Mesenchymal stem cell (in vitro differentiated cells and primary cell): ENCODE measurements around the gene MGAT3.
"Not testable (repeated sequence)": the region's sequence is repeated elsewhere in the genome, so short reads cannot be mapped to it uniquely, and the experiment has no call there.

ENCODE experiments used
- DNase-seq: peaks from one replicate; pipeline ENCODE4 v3.0.0-alpha.2; 2013
- H2AFZ ChIP-seq: one replicate; pipeline ENCODE4 v1.6.1; 2013; ENCODE audit warnings: low read depth, mild to moderate bottlenecking, control low read depth, inconsistent platforms, low read length, moderate library complexity
- H2AK5ac ChIP-seq: 2 replicates; pipeline ENCODE4 v1.6.1; 2013; ENCODE audit warnings: low read length, moderate library complexity, mild to moderate bottlenecking, inconsistent platforms; ENCODE audit not compliant: severe bottlenecking
- H2BK120ac ChIP-seq: one replicate; pipeline ENCODE4 v1.6.1; 2013; ENCODE audit warnings: low read depth, mild to moderate bottlenecking, inconsistent platforms, low read length, moderate library complexity
- H2BK12ac ChIP-seq, 2 experiments: one replicate each; pipeline ENCODE4 v1.6.1; 2013; ENCODE audit warnings: inconsistent platforms in 2 of 2, low read length in 2 of 2, mild to moderate bottlenecking in 2 of 2, moderate library complexity in 2 of 2, control low read depth in 1 of 2
- H2BK15ac ChIP-seq: one replicate; pipeline ENCODE4 v1.6.1; 2013; ENCODE audit warnings: mild to moderate bottlenecking, low read depth, inconsistent platforms; ENCODE audit not compliant: poor library complexity, severe bottlenecking
- H2BK5ac ChIP-seq: 2 replicates; pipeline ENCODE4 v1.6.1; 2013; ENCODE audit warnings: low read depth, mild to moderate bottlenecking, low read length, control low read depth, inconsistent platforms; ENCODE audit not compliant: poor library complexity, severe bottlenecking
- H3K14ac ChIP-seq, 2 experiments: one replicate each; pipeline ENCODE4 v1.6.1; 2013; ENCODE audit warnings: inconsistent platforms in 2 of 2, low read length in 2 of 2, control low read depth in 1 of 2, mild to moderate bottlenecking in 1 of 2, moderate library complexity in 1 of 2
- H3K18ac ChIP-seq, 2 experiments: one replicate each; pipeline ENCODE4 v1.6.1; 2013; ENCODE audit warnings: inconsistent platforms in 2 of 2, low read length in 2 of 2, control low read depth in 1 of 2, low read depth in 1 of 2, mild to moderate bottlenecking in 1 of 2
- H3K23ac ChIP-seq, 2 experiments: one replicate each; pipeline ENCODE4 v1.6.1; 2013; ENCODE audit warnings: inconsistent platforms in 2 of 2, low read length in 2 of 2, mild to moderate bottlenecking in 2 of 2, moderate library complexity in 2 of 2, control low read depth in 1 of 2
- H3K27ac ChIP-seq: 2 replicates; pipeline ENCODE4 v1.5.1; 2013; ENCODE audit warnings: mild to moderate bottlenecking, moderate library complexity, low read length, control low read depth, inconsistent platforms; ENCODE audit not compliant: poor library complexity, severe bottlenecking
- H3K27me3 ChIP-seq, 2 experiments: 2 replicates each; pipeline versions ENCODE4 v1.6.1 to v1.7.0; 2013; ENCODE audit warnings: low read length in 2 of 2, mild to moderate bottlenecking in 2 of 2, moderate library complexity in 2 of 2, control low read depth in 1 of 2, inconsistent platforms in 1 of 2; ENCODE audit not compliant: control insufficient read depth in 1 of 2, insufficient read depth in 1 of 2
- H3K36me3 ChIP-seq, 2 experiments: 2 replicates each; pipeline versions ENCODE4 v1.6.1 to v1.7.0; 2013; ENCODE audit warnings: low read length in 2 of 2, control low read depth in 1 of 2, inconsistent platforms in 1 of 2, low read depth in 1 of 2, mild to moderate bottlenecking in 1 of 2; ENCODE audit not compliant: insufficient read depth in 2 of 2, control insufficient read depth in 1 of 2
- H3K4ac ChIP-seq, 2 experiments: one replicate each; pipeline ENCODE4 v1.6.1; 2013; ENCODE audit warnings: inconsistent platforms in 2 of 2, low read length in 2 of 2, mild to moderate bottlenecking in 2 of 2, moderate library complexity in 2 of 2, control low read depth in 1 of 2, low read depth in 1 of 2
- H3K4me1 ChIP-seq: 2 replicates; pipeline ENCODE4 v1.6.1; 2013; ENCODE audit warnings: low read depth, low read length, control low read depth; ENCODE audit not compliant: control insufficient read depth, insufficient read depth
- H3K4me2 ChIP-seq: 2 replicates; pipeline ENCODE4 v1.6.1; 2013; ENCODE audit warnings: low read length, mild to moderate bottlenecking, inconsistent platforms; ENCODE audit not compliant: poor library complexity, severe bottlenecking
- H3K4me3 ChIP-seq, 2 experiments: 2 replicates each; pipeline versions ENCODE4 v1.5.1 to v1.7.0; 2013; ENCODE audit warnings: low read length in 2 of 2, mild to moderate bottlenecking in 2 of 2, control low read depth in 1 of 2, low read depth in 1 of 2; ENCODE audit not compliant: insufficient read depth in 1 of 2
- H3K79me1 ChIP-seq: replicated peaks from 2 replicates; pipeline ENCODE4 v1.6.1; 2013; ENCODE audit warnings: mild to moderate bottlenecking, control low read depth, low read length, inconsistent platforms; ENCODE audit not compliant: poor library complexity, severe bottlenecking
- H3K9ac ChIP-seq: 2 replicates; pipeline ENCODE4 v1.7.0; 2013; ENCODE audit warnings: mild to moderate bottlenecking, low read length, moderate library complexity
- H3K9me3 ChIP-seq: 2 replicates; pipeline ENCODE4 v1.7.0; 2013; ENCODE audit warnings: mild to moderate bottlenecking, low read length; ENCODE audit not compliant: control insufficient read depth
- H4K8ac ChIP-seq: one replicate; pipeline ENCODE4 v1.6.1; 2013; ENCODE audit warnings: inconsistent platforms, mild to moderate bottlenecking, low read length, moderate library complexity
- H4K91ac ChIP-seq: one replicate; pipeline ENCODE4 v1.6.1; 2013; ENCODE audit warnings: mild to moderate bottlenecking, low read length, inconsistent platforms
- WGBS: methylation state at CpG from one replicate; pipeline ENCODE4 v1.1.7; 2013; ENCODE audit warnings: mixed read lengths; 5-methylcytosine and 5-hydroxymethylcytosine counted together

MGAT3 gene

DNA sequence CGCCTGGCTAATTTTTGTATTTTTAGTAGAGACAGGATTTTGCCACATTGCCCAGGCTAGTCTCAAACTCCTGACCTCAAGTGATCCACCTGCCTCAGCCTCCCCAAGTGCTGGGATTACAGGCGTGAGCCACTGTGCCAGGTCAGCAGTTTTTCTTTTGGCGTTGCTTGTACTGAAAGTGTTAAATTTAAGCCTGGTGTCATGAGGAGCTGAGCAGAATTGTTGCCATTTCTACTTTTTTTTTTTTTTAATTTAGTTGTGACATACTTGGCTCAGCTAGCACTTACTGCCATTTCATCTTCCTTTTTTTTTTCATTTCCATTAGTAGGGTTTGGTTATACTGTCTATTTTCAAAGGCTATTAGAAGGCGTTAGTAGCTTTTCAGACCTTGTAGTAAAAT, 46.5 kb upstream of the MGAT3 start:
- no peak for DNase-seq
- no peak overlapping the region for H2BK5ac ChIP-seq
- H3K79me1 ChIP-seq = peaks cover 40% of the 10 kb centered on the region
- H4K91ac ChIP-seq = no peak overlapping the region
- no peak overlapping the region for H2BK12ac ChIP-seq
- no peaks in the 10 kb centered on the region for H3K9me3 ChIP-seq
- peaks cover 2 to 10% of the 10 kb centered on the region in 2 experiments for H3K36me3 ChIP-seq
- H3K4me2 ChIP-seq = no peak overlapping the region
- H3K27me3 ChIP-seq = no peaks in the 10 kb centered on the region
- WGBS = 94% methylated on average over 3 of the region's 4 CpGs
- H3K27ac ChIP-seq = no peak overlapping the region
- no peak overlapping the region for H2AK5ac ChIP-seq
- no peak overlapping the region for H3K9ac ChIP-seq
- no peak overlapping the region for H3K14ac ChIP-seq
- no peak overlapping the region for H2BK120ac ChIP-seq
- H2BK15ac ChIP-seq = no peak overlapping the region
- no peaks in the 10 kb centered on the region for H3K4me1 ChIP-seq
- no peak overlapping the region for H3K4me3 ChIP-seq
- no peak overlapping the region for H3K18ac ChIP-seq
- no peak overlapping the region for H3K23ac ChIP-seq
- no peak overlapping the region for H3K4ac ChIP-seq
- H2AFZ ChIP-seq = no peak overlapping the region
- no peak overlapping the region for H4K8ac ChIP-seq

DNA sequence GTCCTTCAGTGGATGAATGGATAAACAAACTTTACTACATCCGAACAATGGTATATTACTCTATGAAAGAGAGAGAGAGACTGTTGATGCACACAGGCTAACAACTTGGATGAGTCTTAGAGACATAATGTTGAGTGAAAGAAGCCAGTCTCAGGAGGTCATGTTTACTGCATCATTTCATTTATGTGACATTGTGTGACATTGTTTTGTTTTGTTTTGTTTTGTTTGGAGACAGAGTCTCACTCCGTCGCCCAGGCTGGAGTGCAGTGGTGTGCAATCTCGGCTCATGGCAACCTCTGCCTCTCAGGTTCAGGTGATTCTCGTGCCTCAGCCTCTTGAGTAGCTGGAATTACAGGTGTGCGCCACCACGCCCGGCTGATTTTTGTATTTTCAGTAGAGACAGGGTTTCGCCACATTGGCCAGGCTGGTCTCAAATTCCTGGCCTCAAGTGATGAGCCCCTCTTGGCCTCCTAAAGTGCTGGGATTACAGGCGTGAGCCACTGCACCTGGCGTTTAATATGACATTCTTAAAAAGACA, 44.9 kb upstream of the MGAT3 start:
- not testable (repeated sequence) for H3K4me1 ChIP-seq, H3K9me3 ChIP-seq, H2BK15ac ChIP-seq, H2BK120ac ChIP-seq, H4K8ac ChIP-seq, H3K4ac ChIP-seq, H2AK5ac ChIP-seq, H3K4me3 ChIP-seq, H3K27me3 ChIP-seq, H3K27ac ChIP-seq, H3K23ac ChIP-seq, H4K91ac ChIP-seq, H2BK12ac ChIP-seq, H3K9ac ChIP-seq, H2BK5ac ChIP-seq, H3K14ac ChIP-seq, H3K4me2 ChIP-seq, DNase-seq, H3K18ac ChIP-seq, H2AFZ ChIP-seq
- Histone ChIP-seq H3K36me3 (peaks cover 19 to 26% of the 10 kb centered on the region in 2 experiments), H3K79me1 (peaks cover 36% of the 10 kb centered on the region)
- 95% methylated on average over 10 of the region's 11 CpGs for WGBS

GRCh38 chr22:39413204-39413603, 43.6 kb upstream of the MGAT3 start:
- H3K9ac ChIP-seq, H4K8ac ChIP-seq, H2AFZ ChIP-seq, H3K14ac ChIP-seq, H4K91ac ChIP-seq, H2BK12ac ChIP-seq, H3K4me3 ChIP-seq, DNase-seq, H2AK5ac ChIP-seq, H3K4me2 ChIP-seq, H2BK15ac ChIP-seq, H3K27me3 ChIP-seq, H2BK5ac ChIP-seq, H3K23ac ChIP-seq, H2BK120ac ChIP-seq, H3K27ac ChIP-seq, H3K9me3 ChIP-seq, H3K18ac ChIP-seq, H3K4me1 ChIP-seq, H3K4ac ChIP-seq: not testable (repeated sequence)
- 97% methylated on average over 4 of the region's 7 CpGs for WGBS
- H3K79me1 ChIP-seq = peaks cover 30% of the 10 kb centered on the region
- H3K36me3 ChIP-seq = peaks cover 31 to 35% of the 10 kb centered on the region in 2 experiments

DNA sequence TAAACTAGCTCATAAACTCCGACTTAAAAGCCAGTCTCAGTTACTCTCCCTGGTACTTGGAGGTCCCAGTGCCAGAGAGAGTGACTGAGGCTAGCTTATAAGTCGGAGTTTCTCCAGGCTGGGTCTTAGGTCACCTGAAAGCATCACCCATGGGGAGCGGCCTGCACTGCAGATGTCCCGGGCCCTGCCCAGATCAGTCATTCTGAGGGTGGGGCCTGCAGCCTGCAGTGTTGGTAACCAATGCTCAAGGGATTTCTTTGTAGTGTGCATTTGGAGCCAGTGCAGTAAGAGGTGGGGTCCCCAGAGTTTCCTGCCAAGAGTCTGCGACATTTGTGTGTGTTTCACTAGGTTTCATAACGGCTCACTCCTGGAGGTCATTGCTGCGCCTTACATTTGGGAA, 42.4 kb upstream of the MGAT3 start:
- 96% methylated on average over 7 of the region's 7 CpGs for WGBS
- H3K4me2 ChIP-seq = no peak overlapping the region
- H2BK12ac ChIP-seq = no peak overlapping the region
- H3K4me1 ChIP-seq = peaks cover 2% of the 10 kb centered on the region
- H3K9ac ChIP-seq = no peak overlapping the region
- no peak overlapping the region for H2AK5ac ChIP-seq
- H3K79me1 ChIP-seq = peaks cover 22% of the 10 kb centered on the region
- no peak overlapping the region for H3K4me3 ChIP-seq
- H3K14ac ChIP-seq = no peak overlapping the region
- H3K9me3 ChIP-seq = no peaks in the 10 kb centered on the region
- peaks cover 42 to 44% of the 10 kb centered on the region in 2 experiments for H3K36me3 ChIP-seq
- no peak overlapping the region for H3K27ac ChIP-seq
- no peak for DNase-seq
- no peak overlapping the region for H2BK120ac ChIP-seq
- no peak overlapping the region for H3K23ac ChIP-seq
- no peak overlapping the region for H3K18ac ChIP-seq
- H3K27me3 ChIP-seq = no peaks in the 10 kb centered on the region
- no peak overlapping the region for H2AFZ ChIP-seq
- no peak overlapping the region for H2BK15ac ChIP-seq
- no peak overlapping the region for H4K8ac ChIP-seq
- no peak overlapping the region for H4K91ac ChIP-seq
- H3K4ac ChIP-seq = no peak overlapping the region
- H2BK5ac ChIP-seq = no peak overlapping the region
